Peyer's patch (tissue), 4 donors: ENCODE data around the gene TADA2A. TPM values are rescaled to one million over a fixed set of nuclear protein-coding genes. Genes with fewer than 3 reads are reported as not detected.

Experiments used
- DNase-seq, 3 donors: peaks; one replicate each; pipeline ENCODE4 v3.0.0-alpha.2; 2017 to 2019
- H3K27ac ChIP-seq, 4 donors: fragments of 200-600 bp; sonication (generic); one replicate each; pipeline ENCODE4 v1.5.1; 2016 to 2019
- H3K27me3 ChIP-seq, 2 donors: fragments of 200-600 bp; sonication (generic); one replicate each; pipeline ENCODE4 v1.5.1; 2019
- H3K36me3 ChIP-seq, 3 donors: fragments of 200-600 bp; sonication (generic); one replicate each; pipeline ENCODE4 v1.5.1; 2016 to 2019
- H3K4me1 ChIP-seq, 4 donors: fragments of 200-600 bp; sonication (generic); one replicate each; pipeline ENCODE4 v1.5.1; 2016 to 2019
- H3K4me3 ChIP-seq, 4 donors: fragments of 200-600 bp; sonication (generic); 1 replicate in 3 of 4; 2 replicates in 1 of 4; pipeline ENCODE4 v1.5.1; 2016 to 2019; ENCODE audit warnings: mild to moderate bottlenecking in 1 of 4
- H3K9me3 ChIP-seq, 4 donors: fragments of 200-600 bp; sonication (generic); one replicate each; pipeline ENCODE4 v1.5.1; 2016 to 2019; ENCODE audit warnings: mild to moderate bottlenecking in 1 of 4
- CTCF ChIP-seq, 6 experiments: fragments of 450-650 bp in 4 of 6; fragments of 200-600 bp in 2 of 6; sonication (generic) in 1 of 6; IDR thresholded peaks; one replicate each; pipeline ENCODE4 v1.5.1; 2017 to 2019; ENCODE audit warnings: antibody characterized with exemption in 6 of 6, mild to moderate bottlenecking in 3 of 6, moderate library complexity in 1 of 6
- POLR2A ChIP-seq, 2 donors: fragments of 450-650 bp; IDR thresholded peaks; one replicate each; pipeline ENCODE4 v1.5.1; 2017; ENCODE audit warnings: antibody characterized with exemption in 2 of 2, mild to moderate bottlenecking in 2 of 2, moderate library complexity in 2 of 2
- total RNA-seq, 4 donors: library from RNA; depleted of rRNA; stranded (reverse); fragments of >200 nt; gene quantifications; one replicate each; pipeline ENCODE4 v1.1.0, GENCODE V29; 2016

TADA2A gene
- total RNA-seq, 4 donors from 2014 or later, result 25.7 to 80.9 (median 43.2) TPM

GRCh38 chr17:37360632-37361031, 46.1 kb upstream of the TADA2A start:
- Histone ChIP-seq H3K4me1 (peaks cover 0 to 24% (median 0%) of the 10 kb centered on the region in 4 donors), H3K27me3 (no peaks in the 10 kb centered on the region), H3K4me3 (no peak overlapping the region), H3K27ac (no peak overlapping the region), H3K36me3 (no peaks in the 10 kb centered on the region), H3K9me3 (no peaks in the 10 kb centered on the region)
- TF ChIP-seq CTCF (IDR thresholded peaks at IDR 0.05) (no peak), POLR2A (IDR thresholded peaks at IDR 0.05) (no peak)
- no peak for DNase-seq

- Histone ChIP-seq H3K27ac (no peak overlapping the region), H3K4me1 (peaks cover 0 to 24% (median 0%) of the 10 kb centered on the region in 4 donors), H3K4me3 (no peak overlapping the region), H3K27me3 (no peaks in the 10 kb centered on the region), H3K36me3 (no peaks in the 10 kb centered on the region), H3K9me3 (no peaks in the 10 kb centered on the region)
- no peak for DNase-seq
- TF ChIP-seq CTCF (IDR thresholded peaks at IDR 0.05), result no peak
- TF ChIP-seq POLR2A (IDR thresholded peaks at IDR 0.05), result no peak
Observed at GRCh38 chr17:37361543-37361942, 45.1 kb upstream of the TADA2A start.

GRCh38 chr17:37365589-37365988, 41.1 kb upstream of the TADA2A start:
- H3K27me3 ChIP-seq, result no peaks in the 10 kb centered on the region
- H3K9me3 ChIP-seq, result no peaks in the 10 kb centered on the region
- H3K4me3 ChIP-seq, result no peak overlapping the region
- no peaks in the 10 kb centered on the region for H3K4me1 ChIP-seq
- H3K27ac ChIP-seq, result no peak overlapping the region
- no peaks in the 10 kb centered on the region for H3K36me3 ChIP-seq
- TF ChIP-seq CTCF (IDR thresholded peaks at IDR 0.05), result no peak
- TF ChIP-seq POLR2A (IDR thresholded peaks at IDR 0.05), result no peak
- no peak for DNase-seq

GRCh38 chr17:37368577-37368976, 38.1 kb upstream of the TADA2A start:
- TF ChIP-seq POLR2A (IDR thresholded peaks at IDR 0.05), result no peak
- TF ChIP-seq CTCF (IDR thresholded peaks at IDR 0.05), result no peak
- no peak overlapping the region for H3K4me3 ChIP-seq
- no peak overlapping the region for H3K27ac ChIP-seq
- no peaks in the 10 kb centered on the region for H3K4me1 ChIP-seq
- no peaks in the 10 kb centered on the region for H3K36me3 ChIP-seq
- H3K9me3 ChIP-seq, result no peaks in the 10 kb centered on the region
- DNase-seq, result no peak
- no peaks in the 10 kb centered on the region for H3K27me3 ChIP-seq

GRCh38 chr17:37373530-37374159, 33.0 kb upstream of the TADA2A start:
- Histone ChIP-seq H3K4me3 (no peak overlapping the region), H3K36me3 (no peaks in the 10 kb centered on the region), H3K9me3 (no peaks in the 10 kb centered on the region), H3K27me3 (no peaks in the 10 kb centered on the region), H3K4me1 (peaks cover 0 to 11% (median 0%) of the 10 kb centered on the region in 4 donors), H3K27ac (no peak overlapping the region)
- peak; percentile 41 to 86 (median 54) for DNase-seq
- TF ChIP-seq CTCF (IDR thresholded peaks at IDR 0.05), result peak; percentile 71 to 100 (median 96)
- TF ChIP-seq POLR2A (IDR thresholded peaks at IDR 0.05), result peak in 1 of 2 donors; percentile 13
